Cerebellar nuclear complex (tissue), 1 donor: Measurements from ENCODE around the gene SAP30L.

ENCODE experiments used
- DNase-seq, 2 experiments: peaks; one replicate each; lab custom pipeline; 2025; lab: John Stamatoyannopoulos, UW

The SAP30L gene

DNA sequence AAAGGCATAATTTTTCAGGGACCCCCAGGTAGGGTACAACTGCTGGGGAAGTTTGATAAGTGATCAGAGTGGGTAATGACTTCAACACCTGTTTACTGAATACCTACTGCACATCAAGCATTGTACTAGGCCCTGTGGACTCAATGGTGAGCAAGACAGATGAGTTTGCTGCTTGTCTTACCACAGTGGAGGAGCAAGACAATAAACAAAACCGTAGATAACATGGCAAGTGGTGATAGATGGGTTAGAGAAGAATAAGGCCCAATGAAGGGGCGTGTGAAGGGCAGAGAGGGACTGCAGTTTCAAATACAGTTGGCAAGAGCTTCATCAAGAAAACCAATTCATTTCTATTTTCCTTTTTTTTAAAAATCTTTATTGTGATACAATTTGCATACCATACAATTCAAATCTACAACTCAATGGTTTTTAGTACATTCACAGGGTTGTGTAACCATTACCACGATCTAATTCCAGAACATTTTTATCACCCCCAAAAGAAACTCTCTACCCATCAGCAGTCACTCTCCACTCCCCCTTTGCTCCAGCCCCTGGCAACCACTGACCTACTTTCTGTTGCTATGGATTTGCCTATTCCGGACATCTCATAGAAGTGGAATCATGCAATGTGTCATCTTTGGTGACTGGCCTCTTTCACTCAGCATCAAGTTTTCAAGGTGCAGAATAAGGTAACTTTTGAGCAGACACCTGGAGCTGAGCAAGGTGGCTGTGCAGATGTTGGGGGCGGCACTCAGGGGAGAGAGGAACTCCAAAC is 64.2 kb downstream of the SAP30L start:
- no peak for DNase-seq
